HEK293 (cell line): ENCODE data around the gene CARNS1.

ENCODE experiments used
- GLIS1 ChIP-seq: fragments of 450-650 bp; formaldehyde crosslinking; IDR thresholded peaks from 2 replicates; pipeline ENCODE4 v1.5.1; 2016; ENCODE audit warnings: missing biosample characterization, missing genetic modification characterization
- KLF8 ChIP-seq: fragments of 450-650 bp; formaldehyde crosslinking; IDR thresholded peaks from 2 replicates; pipeline ENCODE4 v1.5.1; 2016; ENCODE audit warnings: missing biosample characterization, missing genetic modification characterization
- KLF9 ChIP-seq: fragments of 450-650 bp; formaldehyde crosslinking; IDR thresholded peaks from 2 replicates; pipeline ENCODE4 v1.5.1; 2016; ENCODE audit warnings: missing biosample characterization, missing genetic modification characterization, low read depth
- PRDM4 ChIP-seq: fragments of 450-650 bp; formaldehyde crosslinking; IDR thresholded peaks from 2 replicates; pipeline ENCODE4 v1.5.1; 2017; ENCODE audit warnings: missing biosample characterization, missing genetic modification characterization
- SP2 ChIP-seq: fragments of 450-650 bp; formaldehyde crosslinking; IDR thresholded peaks from 2 replicates; pipeline ENCODE4 v1.5.1; 2016; ENCODE audit warnings: missing biosample characterization, missing genetic modification characterization
- ZBTB17 ChIP-seq: fragments of 450-650 bp; formaldehyde crosslinking; IDR thresholded peaks from 2 replicates; pipeline ENCODE4 v1.5.1; 2016; ENCODE audit warnings: missing biosample characterization, missing genetic modification characterization
- ZBTB8A ChIP-seq: fragments of 450-650 bp; formaldehyde crosslinking; IDR thresholded peaks from 2 replicates; pipeline ENCODE4 v1.5.1; 2016; ENCODE audit warnings: missing biosample characterization, missing genetic modification characterization
- ZFP41 ChIP-seq: fragments of 450-650 bp; formaldehyde crosslinking; IDR thresholded peaks from 2 replicates; pipeline ENCODE4 v1.5.1; 2016; ENCODE audit warnings: missing biosample characterization, missing genetic modification characterization, borderline replicate concordance
- ZNF140 ChIP-seq: fragments of 450-650 bp; formaldehyde crosslinking; IDR thresholded peaks from 2 replicates; pipeline ENCODE4 v1.5.1; 2016; ENCODE audit warnings: missing biosample characterization, missing genetic modification characterization
- ZNF223 ChIP-seq: fragments of 450-650 bp; formaldehyde crosslinking; IDR thresholded peaks from 2 replicates; pipeline ENCODE4 v1.5.1; 2016; ENCODE audit warnings: missing biosample characterization, missing genetic modification characterization
- ZNF335 ChIP-seq: fragments of 450-650 bp; formaldehyde crosslinking; conservative IDR thresholded peaks from 2 replicates; pipeline ENCODE4 v1.5.1; 2016; ENCODE audit warnings: missing biosample characterization, missing genetic modification characterization
- ZNF391 ChIP-seq: fragments of 450-650 bp; formaldehyde crosslinking; IDR thresholded peaks from 2 replicates; pipeline ENCODE4 v1.5.1; 2016; ENCODE audit warnings: low read depth, missing biosample characterization, missing genetic modification characterization, borderline replicate concordance
- ZNF398 ChIP-seq: fragments of 450-650 bp; formaldehyde crosslinking; IDR thresholded peaks from 2 replicates; pipeline ENCODE4 v1.5.1; 2017; ENCODE audit warnings: missing biosample characterization, missing genetic modification characterization
- ZNF416 ChIP-seq: fragments of 450-650 bp; formaldehyde crosslinking; IDR thresholded peaks from 2 replicates; pipeline ENCODE4 v1.5.1; 2016; ENCODE audit warnings: missing biosample characterization, missing genetic modification characterization
- ZNF433 ChIP-seq: fragments of 450-650 bp; formaldehyde crosslinking; IDR thresholded peaks from 2 replicates; pipeline ENCODE4 v1.5.1; 2016; ENCODE audit warnings: missing biosample characterization, missing genetic modification characterization, low read depth
- ZNF488 ChIP-seq: fragments of 450-650 bp; formaldehyde crosslinking; IDR thresholded peaks from 2 replicates; pipeline ENCODE4 v1.5.1; 2016; ENCODE audit warnings: missing biosample characterization, missing genetic modification characterization
- ZNF561 ChIP-seq: fragments of 450-650 bp; IDR thresholded peaks from 2 replicates; pipeline ENCODE4 v1.5.1; 2018; ENCODE audit warnings: missing biosample characterization, missing genetic modification characterization, borderline replicate concordance
- ZXDB ChIP-seq: fragments of 450-650 bp; formaldehyde crosslinking; IDR thresholded peaks from 2 replicates; pipeline ENCODE4 v1.5.1; 2016; ENCODE audit warnings: missing biosample characterization, missing genetic modification characterization
- TF ChIP-seq, protein P1 (sequence below): fragments of 450-650 bp; formaldehyde crosslinking; IDR thresholded peaks from 2 replicates; pipeline ENCODE4 v1.5.1; 2016; ENCODE audit warnings: missing biosample characterization, missing genetic modification characterization
- TF ChIP-seq, protein P2 (sequence below): fragments of 450-650 bp; formaldehyde crosslinking; IDR thresholded peaks from 2 replicates; pipeline ENCODE4 v1.5.1; 2016; ENCODE audit warnings: missing biosample characterization, missing genetic modification characterization
- TF ChIP-seq, protein P3 (sequence below): fragments of 450-650 bp; formaldehyde crosslinking; optimal IDR thresholded peaks from 2 replicates; pipeline ENCODE3; 2016; ENCODE audit warnings: missing biosample characterization, mild to moderate bottlenecking, missing genetic modification characterization
- TF ChIP-seq, protein P4 (sequence below): fragments of 450-650 bp; formaldehyde crosslinking; IDR thresholded peaks from 2 replicates; pipeline ENCODE4 v1.5.1; 2016; ENCODE audit warnings: missing biosample characterization, missing genetic modification characterization
- TF ChIP-seq, protein P5 (sequence below): fragments of 450-650 bp; formaldehyde crosslinking; IDR thresholded peaks from 2 replicates; pipeline ENCODE4 v1.5.1; 2017; ENCODE audit warnings: missing biosample characterization, missing genetic modification characterization

CARNS1 gene

GRCh38 chr11:67391304-67392182, 23.9 kb upstream of the CARNS1 start, which contains the start of gene RAD9A (continued):
- TF ChIP-seq, protein P1, sequence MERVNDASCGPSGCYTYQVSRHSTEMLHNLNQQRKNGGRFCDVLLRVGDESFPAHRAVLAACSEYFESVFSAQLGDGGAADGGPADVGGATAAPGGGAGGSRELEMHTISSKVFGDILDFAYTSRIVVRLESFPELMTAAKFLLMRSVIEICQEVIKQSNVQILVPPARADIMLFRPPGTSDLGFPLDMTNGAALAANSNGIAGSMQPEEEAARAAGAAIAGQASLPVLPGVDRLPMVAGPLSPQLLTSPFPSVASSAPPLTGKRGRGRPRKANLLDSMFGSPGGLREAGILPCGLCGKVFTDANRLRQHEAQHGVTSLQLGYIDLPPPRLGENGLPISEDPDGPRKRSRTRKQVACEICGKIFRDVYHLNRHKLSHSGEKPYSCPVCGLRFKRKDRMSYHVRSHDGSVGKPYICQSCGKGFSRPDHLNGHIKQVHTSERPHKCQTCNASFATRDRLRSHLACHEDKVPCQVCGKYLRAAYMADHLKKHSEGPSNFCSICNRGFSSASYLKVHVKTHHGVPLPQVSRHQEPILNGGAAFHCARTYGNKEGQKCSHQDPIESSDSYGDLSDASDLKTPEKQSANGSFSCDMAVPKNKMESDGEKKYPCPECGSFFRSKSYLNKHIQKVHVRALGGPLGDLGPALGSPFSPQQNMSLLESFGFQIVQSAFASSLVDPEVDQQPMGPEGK (tag by site-specific recombination) = peak; percentile 58
- TF ChIP-seq, protein P2, sequence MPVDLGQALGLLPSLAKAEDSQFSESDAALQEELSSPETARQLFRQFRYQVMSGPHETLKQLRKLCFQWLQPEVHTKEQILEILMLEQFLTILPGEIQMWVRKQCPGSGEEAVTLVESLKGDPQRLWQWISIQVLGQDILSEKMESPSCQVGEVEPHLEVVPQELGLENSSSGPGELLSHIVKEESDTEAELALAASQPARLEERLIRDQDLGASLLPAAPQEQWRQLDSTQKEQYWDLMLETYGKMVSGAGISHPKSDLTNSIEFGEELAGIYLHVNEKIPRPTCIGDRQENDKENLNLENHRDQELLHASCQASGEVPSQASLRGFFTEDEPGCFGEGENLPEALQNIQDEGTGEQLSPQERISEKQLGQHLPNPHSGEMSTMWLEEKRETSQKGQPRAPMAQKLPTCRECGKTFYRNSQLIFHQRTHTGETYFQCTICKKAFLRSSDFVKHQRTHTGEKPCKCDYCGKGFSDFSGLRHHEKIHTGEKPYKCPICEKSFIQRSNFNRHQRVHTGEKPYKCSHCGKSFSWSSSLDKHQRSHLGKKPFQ (tag by site-specific recombination) = 0 out of 2 replicates have a peak, but pooled peaks have one; percentile 31
- TF ChIP-seq KLF8 (tag by site-specific recombination) = peak; percentile 47; the same call in 1 of the 2 replicates
- no peak for TF ChIP-seq ZNF416
- TF ChIP-seq ZXDB (tag by site-specific recombination) = peak; percentile 90
- TF ChIP-seq ZNF488 (tag by site-specific recombination) = 0 out of 2 replicates have a peak, but pooled peaks have one; percentile 28
- TF ChIP-seq ZNF391 (tag by site-specific recombination) = peak; percentile 40; the same call in 1 of the 2 replicates
- 0 out of 2 replicates have a peak, but pooled peaks have one; percentile 25 for TF ChIP-seq ZNF433 (tag by site-specific recombination)
- TF ChIP-seq ZBTB8A (tag by site-specific recombination) = peak; percentile 76; the same call in 1 of the 2 replicates
- TF ChIP-seq, protein P3, sequence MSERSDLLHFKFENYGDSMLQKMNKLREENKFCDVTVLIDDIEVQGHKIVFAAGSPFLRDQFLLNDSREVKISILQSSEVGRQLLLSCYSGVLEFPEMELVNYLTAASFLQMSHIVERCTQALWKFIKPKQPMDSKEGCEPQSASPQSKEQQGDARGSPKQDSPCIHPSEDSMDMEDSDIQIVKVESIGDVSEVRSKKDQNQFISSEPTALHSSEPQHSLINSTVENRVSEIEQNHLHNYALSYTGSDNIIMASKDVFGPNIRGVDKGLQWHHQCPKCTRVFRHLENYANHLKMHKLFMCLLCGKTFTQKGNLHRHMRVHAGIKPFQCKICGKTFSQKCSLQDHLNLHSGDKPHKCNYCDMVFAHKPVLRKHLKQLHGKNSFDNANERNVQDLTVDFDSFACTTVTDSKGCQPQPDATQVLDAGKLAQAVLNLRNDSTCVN = peak; percentile 67
- peak; percentile 75 for TF ChIP-seq SP2 (tag by site-specific recombination)
- peak; percentile 88 for TF ChIP-seq ZBTB17 (tag by site-specific recombination)
- TF ChIP-seq GLIS1 = peak; percentile 51
- TF ChIP-seq, protein P4, sequence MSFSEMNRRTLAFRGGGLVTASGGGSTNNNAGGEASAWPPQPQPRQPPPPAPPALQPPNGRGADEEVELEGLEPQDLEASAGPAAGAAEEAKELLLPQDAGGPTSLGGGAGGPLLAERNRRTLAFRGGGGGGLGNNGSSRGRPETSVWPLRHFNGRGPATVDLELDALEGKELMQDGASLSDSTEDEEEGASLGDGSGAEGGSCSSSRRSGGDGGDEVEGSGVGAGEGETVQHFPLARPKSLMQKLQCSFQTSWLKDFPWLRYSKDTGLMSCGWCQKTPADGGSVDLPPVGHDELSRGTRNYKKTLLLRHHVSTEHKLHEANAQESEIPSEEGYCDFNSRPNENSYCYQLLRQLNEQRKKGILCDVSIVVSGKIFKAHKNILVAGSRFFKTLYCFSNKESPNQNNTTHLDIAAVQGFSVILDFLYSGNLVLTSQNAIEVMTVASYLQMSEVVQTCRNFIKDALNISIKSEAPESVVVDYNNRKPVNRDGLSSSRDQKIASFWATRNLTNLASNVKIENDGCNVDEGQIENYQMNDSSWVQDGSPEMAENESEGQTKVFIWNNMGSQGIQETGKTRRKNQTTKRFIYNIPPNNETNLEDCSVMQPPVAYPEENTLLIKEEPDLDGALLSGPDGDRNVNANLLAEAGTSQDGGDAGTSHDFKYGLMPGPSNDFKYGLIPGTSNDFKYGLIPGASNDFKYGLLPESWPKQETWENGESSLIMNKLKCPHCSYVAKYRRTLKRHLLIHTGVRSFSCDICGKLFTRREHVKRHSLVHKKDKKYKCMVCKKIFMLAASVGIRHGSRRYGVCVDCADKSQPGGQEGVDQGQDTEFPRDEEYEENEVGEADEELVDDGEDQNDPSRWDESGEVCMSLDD = peak; percentile 62; the same call in 1 of the 2 replicates
- TF ChIP-seq, protein P5, sequence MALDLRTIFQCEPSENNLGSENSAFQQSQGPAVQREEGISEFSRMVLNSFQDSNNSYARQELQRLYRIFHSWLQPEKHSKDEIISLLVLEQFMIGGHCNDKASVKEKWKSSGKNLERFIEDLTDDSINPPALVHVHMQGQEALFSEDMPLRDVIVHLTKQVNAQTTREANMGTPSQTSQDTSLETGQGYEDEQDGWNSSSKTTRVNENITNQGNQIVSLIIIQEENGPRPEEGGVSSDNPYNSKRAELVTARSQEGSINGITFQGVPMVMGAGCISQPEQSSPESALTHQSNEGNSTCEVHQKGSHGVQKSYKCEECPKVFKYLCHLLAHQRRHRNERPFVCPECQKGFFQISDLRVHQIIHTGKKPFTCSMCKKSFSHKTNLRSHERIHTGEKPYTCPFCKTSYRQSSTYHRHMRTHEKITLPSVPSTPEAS (tag by site-specific recombination) = no peak
- TF ChIP-seq ZFP41 (tag by site-specific recombination) = no peak
- no peak for TF ChIP-seq ZNF223 (tag by site-specific recombination)
- TF ChIP-seq KLF9 (tag by site-specific recombination) = peak; percentile 83
- TF ChIP-seq ZNF561 (tag by site-specific recombination) = 0 out of 2 replicates have a peak, but pooled peaks have one; percentile 38
- TF ChIP-seq ZNF335 (tag by site-specific recombination) = peak; percentile 76
- TF ChIP-seq PRDM4 = 0 out of 2 replicates have a peak, but pooled peaks have one; percentile 16
- 0 out of 2 replicates have a peak, but pooled peaks have one; percentile 40 for TF ChIP-seq ZNF140 (tag by site-specific recombination)
- TF ChIP-seq ZNF398 = peak; percentile 16; the same call in 1 of the 2 replicates
